ENCODE results near the gene AHCTF1.

Gene AHCTF1

GRCh38 chr1:246931549-246932365 is at the start of gene AHCTF1:
AHCTF1 (minus strand) TSS chr1:246931948; CDS start chr1:246918370, 13,578 bp downstream.
- peak; percentile 85 to 88 for DNase-seq (ENCODE audit: low read depth in 1 of 2, low spot score in 1 of 2)

DNA sequence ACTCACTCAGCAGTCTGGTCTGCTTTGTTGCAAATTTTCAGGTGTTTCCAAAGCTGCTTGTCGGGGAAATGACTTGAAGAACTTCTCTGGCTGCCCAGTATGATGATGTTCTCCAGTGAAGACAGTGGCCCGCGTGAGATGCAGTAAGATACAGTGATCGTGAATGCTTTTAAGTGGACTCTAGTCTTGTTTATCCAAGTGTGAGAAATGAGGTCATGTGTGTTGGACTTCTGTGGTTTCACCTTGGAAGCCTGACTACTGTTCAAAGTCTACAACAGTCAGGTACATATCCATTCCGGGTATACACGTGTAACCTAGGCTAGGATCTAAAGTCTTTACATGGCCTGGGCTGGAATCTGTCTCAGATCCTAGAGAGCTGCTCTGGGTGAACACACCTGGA is 47.0 kb upstream of the AHCTF1 start:
- DNase-seq (ENCODE audit: low read depth in 1 of 2, low spot score in 1 of 2), result no peak

- no peak for DNase-seq (ENCODE audit: low read depth in 1 of 2, low spot score in 1 of 2)
Measured at GRCh38 chr1:246978281-246978680, 46.5 kb upstream of the AHCTF1 start.

GRCh38 chr1:246971969-246972368 is 40.2 kb upstream of the AHCTF1 start:
- no peak for DNase-seq (ENCODE audit: low read depth in 1 of 2, low spot score in 1 of 2)

- DNase-seq (ENCODE audit: low read depth in 1 of 2, low spot score in 1 of 2), result peak in 1 of 2 donors; percentile 10
Measured at GRCh38 chr1:246971090-246971721, 39.5 kb upstream of the AHCTF1 start.

DNA sequence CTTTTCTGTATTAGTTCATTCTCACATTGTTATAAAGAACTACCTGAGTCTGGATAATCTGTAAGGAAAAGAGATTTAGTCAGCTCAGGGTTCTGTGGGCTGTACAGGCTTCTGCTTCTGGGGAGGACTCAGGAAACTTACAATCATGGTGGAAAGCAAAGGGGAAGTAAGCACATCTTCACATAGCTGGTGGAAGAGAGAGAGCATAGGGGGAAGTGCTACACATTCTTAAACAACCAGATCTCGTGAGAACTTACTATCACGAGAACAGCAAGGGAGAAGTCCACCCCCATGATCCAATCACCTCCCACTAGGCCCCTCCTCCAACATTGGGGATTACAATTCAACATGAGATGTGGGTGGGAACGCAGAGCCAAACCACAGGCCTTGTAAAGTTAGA is 37.9 kb upstream of the AHCTF1 start:
- no peak for DNase-seq (ENCODE audit: low read depth in 1 of 2, low spot score in 1 of 2)

- no peak for DNase-seq (ENCODE audit: low read depth in 1 of 2, low spot score in 1 of 2)
Measured at GRCh38 chr1:246966502-246966901, 34.8 kb upstream of the AHCTF1 start.

DNA sequence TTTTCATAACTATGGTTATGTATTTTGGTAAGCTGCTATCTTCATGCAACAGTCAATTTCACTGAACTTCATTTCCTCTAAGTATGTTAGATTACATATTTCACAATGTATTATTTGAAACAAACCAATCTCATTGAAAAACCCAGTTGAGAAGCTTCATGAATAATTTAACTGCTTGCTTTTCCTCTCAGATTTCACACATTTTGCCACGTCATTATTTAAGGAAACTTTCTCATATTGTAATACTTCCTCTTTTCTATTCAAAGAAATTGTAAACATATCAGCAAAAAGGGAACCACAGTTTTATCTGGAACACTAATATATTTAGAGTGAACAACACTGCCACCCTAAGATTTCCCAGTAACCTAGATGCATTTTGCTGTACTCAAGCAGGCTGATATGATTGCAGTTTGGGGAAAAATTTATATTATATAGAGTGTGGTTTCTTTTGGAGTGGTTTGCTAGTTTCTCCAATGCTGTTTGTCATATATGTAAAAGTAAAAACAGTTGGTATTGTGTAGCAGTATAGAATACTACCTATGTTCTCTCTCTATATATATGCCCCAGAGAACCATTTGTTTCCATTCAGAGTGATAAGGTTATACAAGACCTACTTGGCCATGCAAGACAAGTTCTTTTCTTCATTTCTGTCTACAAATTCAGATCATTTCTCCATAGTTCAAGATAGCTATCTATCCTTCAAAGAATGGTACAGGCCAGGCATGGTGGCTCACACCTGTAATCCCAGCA is 28.4 kb upstream of the AHCTF1 start:
- no peak for DNase-seq (ENCODE audit: low read depth in 1 of 2, low spot score in 1 of 2)

DNA sequence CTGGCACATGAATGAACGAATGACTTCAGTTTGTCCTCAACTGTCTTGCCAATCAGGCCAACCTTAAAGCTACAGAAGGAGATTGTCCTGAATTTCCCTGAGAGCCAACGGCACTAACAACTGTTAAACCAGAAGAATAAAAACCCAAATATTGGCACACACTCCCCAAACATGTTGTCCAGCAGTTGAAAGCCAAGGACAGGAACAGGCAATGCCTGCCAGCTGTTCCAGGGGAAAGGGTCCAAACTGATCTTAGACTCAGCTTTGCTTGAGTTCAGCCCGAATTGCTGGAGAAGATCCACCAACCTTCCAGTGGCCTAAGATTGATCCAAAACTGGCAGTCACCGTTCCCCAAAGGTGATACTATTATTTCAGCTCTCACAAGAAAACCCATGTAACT is 22.4 kb upstream of the AHCTF1 start:
- no peak for DNase-seq (ENCODE audit: low read depth in 1 of 2, low spot score in 1 of 2)

GRCh38 chr1:246951413-246951812 is 19.7 kb upstream of the AHCTF1 start:
- no peak for DNase-seq (ENCODE audit: low read depth in 1 of 2, low spot score in 1 of 2)

- no peak for DNase-seq (ENCODE audit: low read depth in 1 of 2, low spot score in 1 of 2)
Measured at GRCh38 chr1:246949956-246950355, 18.2 kb upstream of the AHCTF1 start.

DNA sequence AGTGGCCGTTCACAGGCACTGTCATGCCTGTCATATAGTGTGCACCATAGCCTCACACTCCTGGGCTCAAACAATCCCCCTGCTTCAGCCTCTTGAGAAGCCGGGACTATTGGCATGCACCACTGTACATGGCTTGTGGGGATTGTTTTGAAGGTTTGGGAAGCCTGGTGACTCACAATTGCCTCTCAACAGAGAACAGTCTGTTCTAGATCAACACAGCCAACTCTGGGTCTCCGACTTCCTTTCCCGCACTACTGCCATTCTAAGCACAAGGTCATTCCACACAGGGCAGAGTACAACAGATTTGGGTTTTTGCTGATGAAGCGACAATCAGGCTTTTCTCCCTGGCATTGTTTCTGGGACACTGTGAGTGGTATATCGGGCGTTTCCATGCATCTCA is 15.5 kb upstream of the AHCTF1 start:
- no peak for DNase-seq (ENCODE audit: low read depth in 1 of 2, low spot score in 1 of 2)

GRCh38 chr1:246946366-246946765 is 14.6 kb upstream of the AHCTF1 start:
- DNase-seq (ENCODE audit: low read depth in 1 of 2, low spot score in 1 of 2), result no peak

DNA sequence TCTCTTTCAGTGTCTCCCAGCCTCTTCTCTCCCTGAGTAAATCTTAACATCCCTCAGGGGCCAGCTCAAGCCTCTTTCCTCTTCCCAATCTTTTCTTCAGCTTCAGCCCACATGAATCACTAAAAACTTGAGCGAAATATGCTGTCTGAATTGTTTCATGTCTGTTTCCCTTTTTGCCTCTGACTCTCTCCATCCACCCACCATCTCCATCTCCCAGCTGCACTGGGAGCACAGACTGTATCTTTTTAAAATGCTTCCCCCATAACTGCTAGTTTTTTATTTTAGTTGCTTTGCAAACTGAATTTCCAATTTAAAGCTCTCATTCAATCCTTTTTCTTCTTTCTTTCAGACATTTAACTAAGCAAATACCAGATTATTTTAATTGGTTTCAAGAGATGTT is 3.0 kb upstream of the AHCTF1 start:
- no peak for DNase-seq (ENCODE audit: low read depth in 1 of 2, low spot score in 1 of 2)

GRCh38 chr1:246933893-246934292 is 2.1 kb upstream of the AHCTF1 start:
- DNase-seq (ENCODE audit: low read depth in 1 of 2, low spot score in 1 of 2), result no peak

- no peak for DNase-seq (ENCODE audit: low read depth in 1 of 2, low spot score in 1 of 2)
Measured at GRCh38 chr1:246932366-246932700, 585 bp upstream of the AHCTF1 start.

DNA sequence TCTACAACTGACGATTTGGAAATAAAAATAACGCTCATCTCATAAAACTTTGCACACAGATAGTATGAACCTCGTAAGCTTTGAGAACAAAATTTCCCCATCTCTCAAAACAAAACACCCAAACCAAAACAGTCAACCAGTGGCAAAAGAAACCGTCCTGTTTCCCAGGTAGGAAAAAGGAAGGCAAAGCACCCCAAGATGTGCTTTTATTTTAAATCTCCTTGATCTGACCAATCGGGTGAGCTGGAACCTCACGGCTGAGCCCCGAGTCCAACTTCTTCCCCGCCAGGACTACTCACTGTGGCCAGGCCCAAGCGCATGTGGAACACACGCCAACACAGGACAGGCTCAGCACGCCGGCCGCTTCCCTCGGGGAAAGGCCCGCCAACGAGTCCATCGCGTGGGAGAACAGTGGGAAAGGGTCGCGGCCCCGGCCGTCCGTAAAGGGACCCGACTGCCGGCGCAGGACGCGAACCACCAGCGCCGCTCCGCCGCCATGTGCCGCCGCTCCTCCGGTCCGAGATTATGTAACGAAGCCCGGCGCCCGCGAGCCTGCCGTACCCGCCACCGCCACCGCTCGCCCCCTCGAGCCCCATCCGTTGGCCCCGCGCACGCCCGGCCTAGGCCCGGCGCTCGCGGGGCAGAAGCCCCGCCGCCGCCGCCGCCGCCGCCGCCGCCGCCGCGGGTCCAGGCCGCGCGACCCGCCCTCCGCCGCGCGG is 759 bp downstream of the AHCTF1 start:
- DNase-seq (ENCODE audit: low read depth in 1 of 2, low spot score in 1 of 2), result peak; percentile 12 to 15

DNA sequence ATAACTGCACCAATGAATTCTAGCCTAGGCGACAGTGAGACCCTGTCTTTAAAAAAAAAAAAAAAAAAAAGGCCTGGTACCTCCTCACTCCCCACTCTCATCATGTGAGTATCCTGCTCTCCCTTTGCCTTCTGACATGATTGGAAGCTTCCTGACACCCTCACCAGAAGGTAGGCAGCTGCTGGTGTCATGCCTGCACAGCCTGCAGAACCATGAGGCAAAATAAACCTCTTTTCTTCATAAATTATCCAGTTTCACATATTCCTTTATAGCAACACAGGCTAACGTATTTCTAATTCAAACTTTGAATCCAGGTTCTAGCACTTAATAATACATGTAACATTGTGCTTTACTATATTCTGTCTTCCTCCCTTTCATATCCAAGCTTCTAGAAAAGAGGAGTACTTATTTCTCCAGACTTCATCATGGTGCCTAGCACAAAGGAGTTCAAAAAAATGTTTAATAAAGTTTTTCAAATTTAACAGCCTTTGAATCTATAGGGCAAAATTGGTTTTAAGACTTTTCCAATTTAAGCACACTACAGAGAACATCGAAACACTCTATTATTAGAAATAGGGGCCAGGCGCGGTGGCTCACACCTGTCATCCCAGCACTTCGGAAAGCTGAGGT is 5.6 kb downstream of the AHCTF1 start:
- no peak for DNase-seq (ENCODE audit: low read depth in 1 of 2, low spot score in 1 of 2)

DNA sequence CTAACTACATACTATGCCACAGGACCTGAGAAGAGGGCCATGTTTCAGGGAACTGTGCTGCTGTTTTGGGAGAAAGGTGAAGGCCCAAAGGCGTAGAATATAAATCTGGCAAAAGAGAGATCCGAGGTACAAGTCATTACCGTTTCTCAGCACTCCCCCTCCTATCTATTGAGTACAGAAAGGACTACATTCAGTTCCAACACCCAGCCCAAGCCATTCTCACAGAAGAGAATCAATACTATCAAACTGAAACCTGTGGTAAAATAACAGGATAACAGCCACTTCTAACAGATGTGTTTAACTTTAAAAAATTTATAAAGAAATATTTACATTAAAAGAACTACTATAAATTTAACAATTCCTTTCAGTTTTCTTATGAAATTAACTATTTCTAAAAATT is 7.8 kb downstream of the AHCTF1 start:
- no peak for DNase-seq (ENCODE audit: low read depth in 1 of 2, low spot score in 1 of 2)

- DNase-seq (ENCODE audit: low read depth in 1 of 2, low spot score in 1 of 2), result no peak
Measured at GRCh38 chr1:246923482-246923881, 8.3 kb downstream of the AHCTF1 start.

DNA sequence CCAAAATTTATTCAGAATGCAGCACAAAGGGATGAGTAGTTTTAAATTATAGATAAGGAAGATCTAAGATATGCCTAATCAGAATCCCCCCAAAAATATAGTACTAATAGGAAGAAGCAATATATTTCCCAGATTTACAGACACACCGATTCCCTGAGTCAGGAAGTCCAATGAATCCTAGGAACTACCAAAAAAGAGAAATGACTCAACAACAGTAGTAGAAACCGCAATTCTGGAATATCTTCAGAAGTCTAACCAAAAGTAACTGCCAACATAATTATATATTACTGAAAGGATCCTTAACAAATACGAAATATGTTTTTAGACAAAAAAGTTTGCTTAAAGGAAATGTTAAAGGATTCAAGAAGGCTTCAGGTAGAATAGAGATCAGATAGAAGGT is 10.3 kb downstream of the AHCTF1 start:
- no peak for DNase-seq (ENCODE audit: low read depth in 1 of 2, low spot score in 1 of 2)
